PC-9 (cell line): ENCODE results near the gene FGF9. TPM values are rescaled to one million over a fixed set of nuclear protein-coding genes. Genes with fewer than 3 reads are reported as not detected.

Experiments
- BruUV-seq: library from RNA; stranded (reverse); fragments of 400-500 nt; replicated peaks from 2 replicates; lab custom pipeline; 2021; lab: Mats Ljungman, UMichigan
- CTCF ChIA-PET: fragments of 300-600 bp; sonication (Branson Sonifier 250); formaldehyde crosslinking; loops from one replicate; lab custom pipeline; 2022; ENCODE audit warnings: antibody characterized with exemption; lab: Charles Lee
- POLR2A ChIA-PET: fragments of 300-600 bp; sonication (Branson Sonifier 250); formaldehyde crosslinking; loops from one replicate; lab custom pipeline; 2022; ENCODE audit warnings: antibody characterized with exemption; ENCODE audit not compliant: unreplicated experiment; lab: Charles Lee
- DNase-seq, 2 experiments: peaks; one replicate each; pipeline versions ENCODE4 v3.0.0 to v3.0.0-alpha.2; 2015 to 2022; ENCODE audit warnings: mixed read lengths in 1 of 2
- H2AFZ ChIP-seq: fragments of 200-600 bp; sonication (generic); 2 replicates; pipeline ENCODE4 v1.8.1; 2017; ENCODE audit warnings: antibody characterized with exemption
- H3F3A ChIP-seq: fragments of 200-600 bp; sonication (generic); 2 replicates; pipeline ENCODE4 v1.8.1; 2017; ENCODE audit warnings: antibody characterized with exemption, mild to moderate bottlenecking, low read depth; ENCODE audit not compliant: insufficient read depth
- H3K27ac ChIP-seq: fragments of 200-600 bp; sonication (generic); 2 replicates; pipeline ENCODE4 v1.6.1; 2016; ENCODE audit warnings: mixed run types
- H3K27me3 ChIP-seq: fragments of 200-600 bp; sonication (generic); 2 replicates; pipeline ENCODE4 v1.6.1; 2016; ENCODE audit warnings: low read depth, mixed run types; ENCODE audit not compliant: insufficient read depth
- H3K36me3 ChIP-seq: fragments of 200-600 bp; sonication (generic); 2 replicates; pipeline ENCODE4 v1.6.1; 2016; ENCODE audit warnings: low read depth, mixed run types
- H3K4me1 ChIP-seq: fragments of 200-600 bp; sonication (generic); replicated peaks from 2 replicates; pipeline ENCODE4 v1.6.1; 2016; ENCODE audit warnings: mixed run types; ENCODE audit not compliant: insufficient read depth
- H3K4me2 ChIP-seq: fragments of 200-600 bp; sonication (generic); 2 replicates; pipeline ENCODE4 v1.6.1; 2017; ENCODE audit warnings: mixed run types
- H3K4me3 ChIP-seq: fragments of 200-600 bp; sonication (generic); 2 replicates; pipeline ENCODE4 v1.6.1; 2016; ENCODE audit warnings: mixed run types
- H3K79me2 ChIP-seq: fragments of 200-600 bp; sonication (generic); 2 replicates; pipeline ENCODE4 v1.6.1; 2017; ENCODE audit warnings: low read depth, mixed run types
- H3K9me2 ChIP-seq: fragments of 200-600 bp; sonication (generic); 2 replicates; pipeline ENCODE4 v1.8.1; 2017; ENCODE audit warnings: mild to moderate bottlenecking; ENCODE audit not compliant: insufficient read depth
- H3K9me3 ChIP-seq: fragments of 200-600 bp; sonication (generic); 2 replicates; pipeline ENCODE4 v1.8.1; 2016; ENCODE audit warnings: low read depth; ENCODE audit not compliant: insufficient read depth
- H4K20me1 ChIP-seq: fragments of 200-600 bp; sonication (generic); 2 replicates; pipeline ENCODE4 v1.8.1; 2017; ENCODE audit not compliant: insufficient read depth
- EZH2 ChIP-seq: fragments of 200-600 bp; sonication (generic); IDR thresholded peaks from 2 replicates; pipeline ENCODE4 v1.8.0; 2017; ENCODE audit warnings: antibody characterized with exemption, low read depth
- intact Hi-C: fragments of 100-400 bp; cut with micrococcal nuclease; formaldehyde crosslinking; loops from one replicate; pipeline ENCODE4 v1.10.0; 2022; ENCODE audit not compliant: unreplicated experiment
- total RNA-seq: library from RNA; stranded (reverse); gene quantifications from 2 replicates; pipeline ENCODE4 v1.2.3, GENCODE V29; 2021
- TF ChIP-seq, protein P1 (sequence below): fragments of 200-600 bp; sonication (generic); conservative IDR thresholded peaks from 2 replicates; pipeline ENCODE4 v1.6.1; 2017; ENCODE audit warnings: mixed run types, antibody characterized with exemption, mild to moderate bottlenecking, moderate library complexity

Gene FGF9
- total RNA-seq, 1 experiment from 2014 or later: not detected

DNA sequence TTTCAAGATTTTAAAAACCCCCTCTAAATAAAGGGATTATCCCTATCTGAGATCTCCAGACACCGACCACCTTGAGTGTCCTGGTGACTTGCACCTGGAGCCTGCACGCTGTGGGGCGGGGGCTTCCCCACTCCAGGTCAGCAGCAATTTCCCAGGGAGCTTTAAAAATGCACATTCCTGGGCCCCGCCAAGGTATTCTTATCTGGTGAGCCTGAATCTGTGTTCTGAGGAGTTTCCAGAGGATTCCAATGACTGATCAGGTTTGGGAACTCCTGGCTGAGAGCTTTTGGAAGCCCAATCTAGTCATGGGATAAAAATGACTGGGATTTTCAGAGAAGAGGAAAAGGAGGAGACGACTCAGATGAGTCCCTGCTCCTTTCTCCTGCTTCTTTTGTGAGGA is 66.1 kb downstream of the FGF9 start:
- H4K20me1 ChIP-seq: no peaks in the 10 kb centered on the region
- DNase-seq: no peak
- peaks cover 89% of the 10 kb centered on the region for H3K27me3 ChIP-seq
- POLR2A ChIA-PET: no interaction called here
- BruUV-seq: no TSS peak
- no peaks in the 10 kb centered on the region for H3K36me3 ChIP-seq
- no peaks in the 10 kb centered on the region for H3F3A ChIP-seq
- H3K4me1 ChIP-seq: no peaks in the 10 kb centered on the region
- CTCF ChIA-PET: no interaction called here
- H3K27ac ChIP-seq: no peak overlapping the region
- H3K79me2 ChIP-seq: no peaks in the 10 kb centered on the region
- no peak overlapping the region for H3K4me3 ChIP-seq
- intact Hi-C loops: no loop called here
- TF ChIP-seq EZH2: no peak
- TF ChIP-seq, protein P1, sequence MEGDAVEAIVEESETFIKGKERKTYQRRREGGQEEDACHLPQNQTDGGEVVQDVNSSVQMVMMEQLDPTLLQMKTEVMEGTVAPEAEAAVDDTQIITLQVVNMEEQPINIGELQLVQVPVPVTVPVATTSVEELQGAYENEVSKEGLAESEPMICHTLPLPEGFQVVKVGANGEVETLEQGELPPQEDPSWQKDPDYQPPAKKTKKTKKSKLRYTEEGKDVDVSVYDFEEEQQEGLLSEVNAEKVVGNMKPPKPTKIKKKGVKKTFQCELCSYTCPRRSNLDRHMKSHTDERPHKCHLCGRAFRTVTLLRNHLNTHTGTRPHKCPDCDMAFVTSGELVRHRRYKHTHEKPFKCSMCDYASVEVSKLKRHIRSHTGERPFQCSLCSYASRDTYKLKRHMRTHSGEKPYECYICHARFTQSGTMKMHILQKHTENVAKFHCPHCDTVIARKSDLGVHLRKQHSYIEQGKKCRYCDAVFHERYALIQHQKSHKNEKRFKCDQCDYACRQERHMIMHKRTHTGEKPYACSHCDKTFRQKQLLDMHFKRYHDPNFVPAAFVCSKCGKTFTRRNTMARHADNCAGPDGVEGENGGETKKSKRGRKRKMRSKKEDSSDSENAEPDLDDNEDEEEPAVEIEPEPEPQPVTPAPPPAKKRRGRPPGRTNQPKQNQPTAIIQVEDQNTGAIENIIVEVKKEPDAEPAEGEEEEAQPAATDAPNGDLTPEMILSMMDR: no peak
- H3K4me2 ChIP-seq: no peak overlapping the region
- no peaks in the 10 kb centered on the region for H3K9me3 ChIP-seq
- no peaks in the 10 kb centered on the region for H3K9me2 ChIP-seq
- no peak overlapping the region for H2AFZ ChIP-seq

DNA sequence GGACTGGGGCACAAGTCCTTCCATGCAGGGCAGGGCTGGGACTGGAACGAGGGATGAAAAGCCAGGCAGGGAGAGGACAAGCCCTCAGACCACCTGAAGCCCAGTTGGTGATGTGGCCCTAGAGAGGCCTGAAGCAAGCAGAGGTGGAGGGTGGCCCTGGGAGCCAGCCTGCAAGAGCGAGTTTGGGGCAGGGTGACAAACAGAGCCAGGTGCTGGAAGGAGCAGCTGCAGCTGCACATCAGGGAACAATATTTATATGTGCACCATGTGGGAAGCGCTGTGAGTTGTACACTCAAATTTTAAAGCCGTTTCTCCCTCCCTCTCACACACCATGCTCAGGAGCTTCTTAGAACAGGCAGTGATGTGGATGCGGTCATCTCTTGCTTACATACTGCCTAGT is 67.8 kb downstream of the FGF9 start:
- POLR2A ChIA-PET: no interaction called here
- no peaks in the 10 kb centered on the region for H4K20me1 ChIP-seq
- no peak overlapping the region for H3K4me2 ChIP-seq
- H3F3A ChIP-seq: no peaks in the 10 kb centered on the region
- no TSS peak for BruUV-seq
- no peaks in the 10 kb centered on the region; the same call in 1 of the 2 replicates for H3K9me2 ChIP-seq
- H3K36me3 ChIP-seq: no peaks in the 10 kb centered on the region
- H3K27me3 ChIP-seq: peaks cover 88% of the 10 kb centered on the region
- H3K4me3 ChIP-seq: no peak overlapping the region
- H3K9me3 ChIP-seq: no peaks in the 10 kb centered on the region
- DNase-seq: no peak
- no peak overlapping the region for H3K27ac ChIP-seq
- no peak overlapping the region for H2AFZ ChIP-seq
- H3K4me1 ChIP-seq: no peaks in the 10 kb centered on the region
- intact Hi-C loops: no loop called here
- CTCF ChIA-PET: no interaction called here
- no peaks in the 10 kb centered on the region for H3K79me2 ChIP-seq
- TF ChIP-seq, protein P1: no peak
- TF ChIP-seq EZH2: no peak

DNA sequence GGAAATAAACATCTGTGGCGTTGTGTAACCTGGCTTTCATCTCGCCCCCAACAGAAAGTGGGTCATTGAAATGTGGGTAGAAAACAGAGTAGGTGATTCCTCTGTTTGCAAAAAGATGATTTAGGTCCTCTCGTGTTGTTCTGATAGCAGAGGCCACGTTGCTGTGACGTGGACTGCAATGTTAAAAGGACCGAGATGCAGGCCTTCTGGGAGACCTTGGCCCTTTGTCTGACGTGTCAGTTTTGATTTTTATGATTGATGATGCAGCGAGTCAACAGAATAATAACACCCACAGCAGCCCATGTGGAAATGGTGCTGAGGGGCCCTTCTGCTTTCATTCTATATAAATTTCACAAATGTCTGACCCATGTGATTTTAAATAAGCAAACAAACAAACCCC is 68.9 kb downstream of the FGF9 start:
- intact Hi-C loops: no loop called here
- H3K4me2 ChIP-seq: no peak overlapping the region
- H4K20me1 ChIP-seq: no peaks in the 10 kb centered on the region
- H3F3A ChIP-seq: no peaks in the 10 kb centered on the region
- DNase-seq: no peak
- H2AFZ ChIP-seq: no peak overlapping the region
- peaks cover 77% of the 10 kb centered on the region for H3K27me3 ChIP-seq
- no TSS peak for BruUV-seq
- ChIA-PET CTCF (no interaction called here), POLR2A (no interaction called here)
- no peaks in the 10 kb centered on the region for H3K79me2 ChIP-seq
- H3K27ac ChIP-seq: no peak overlapping the region
- H3K36me3 ChIP-seq: no peaks in the 10 kb centered on the region
- H3K9me2 ChIP-seq: no peaks in the 10 kb centered on the region; the same call in 1 of the 2 replicates
- no peak overlapping the region for H3K4me3 ChIP-seq
- H3K4me1 ChIP-seq: no peaks in the 10 kb centered on the region
- no peaks in the 10 kb centered on the region for H3K9me3 ChIP-seq
- TF ChIP-seq, protein P1: no peak
- no peak for TF ChIP-seq EZH2
